ENCODE measurements around the gene RNF151. TPM values are rescaled to one million over a fixed set of nuclear protein-coding genes. Genes with fewer than 3 reads are reported as not detected.

RNF151 gene
- total and polyA plus RNA-seq, 2 of the 13 experiments (the other 11 are each of a cell fraction or from before 2014, with no cell fraction given): not detected

DNA sequence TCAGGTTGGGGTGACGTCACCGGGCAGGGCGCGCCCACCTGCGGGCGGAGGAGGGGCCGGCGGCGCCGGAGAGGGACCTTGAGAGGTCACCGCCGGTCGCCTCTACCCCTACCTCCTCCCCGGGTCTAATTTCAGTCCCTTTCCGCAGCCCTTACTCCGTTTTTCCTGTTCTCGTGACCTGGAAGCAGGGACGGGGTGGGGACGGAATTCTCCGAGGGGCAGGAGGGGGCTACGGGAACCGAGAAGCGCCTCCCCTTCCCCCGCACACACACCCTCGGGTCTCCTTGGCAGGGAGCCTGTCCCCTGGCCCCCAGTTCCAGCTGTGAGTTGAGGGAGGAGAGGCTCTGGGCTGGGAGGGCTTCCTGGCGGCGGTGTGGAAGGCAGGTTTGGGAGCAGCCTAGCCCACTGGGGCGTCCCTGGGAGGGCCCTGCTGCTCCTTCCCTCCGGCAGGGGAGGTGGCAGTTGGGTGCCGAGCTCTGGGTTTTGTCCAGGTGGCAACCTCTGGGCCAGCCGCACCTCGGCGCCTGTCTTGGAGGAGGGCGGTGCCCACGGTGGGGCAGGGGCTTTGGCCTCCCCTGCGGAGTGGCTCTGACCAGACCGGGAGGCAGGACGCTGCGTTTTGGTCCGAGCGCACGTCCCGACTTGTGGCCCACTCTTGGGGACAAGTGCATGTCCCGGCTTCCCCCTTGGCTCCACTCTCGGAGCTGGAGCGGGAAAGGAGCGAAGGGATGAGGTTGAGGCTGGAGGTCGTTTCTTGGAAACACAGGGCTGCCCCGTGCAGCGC lies 23.9 kb downstream of the RNF151 start (continued):
- TF ChIP-seq, protein P1, sequence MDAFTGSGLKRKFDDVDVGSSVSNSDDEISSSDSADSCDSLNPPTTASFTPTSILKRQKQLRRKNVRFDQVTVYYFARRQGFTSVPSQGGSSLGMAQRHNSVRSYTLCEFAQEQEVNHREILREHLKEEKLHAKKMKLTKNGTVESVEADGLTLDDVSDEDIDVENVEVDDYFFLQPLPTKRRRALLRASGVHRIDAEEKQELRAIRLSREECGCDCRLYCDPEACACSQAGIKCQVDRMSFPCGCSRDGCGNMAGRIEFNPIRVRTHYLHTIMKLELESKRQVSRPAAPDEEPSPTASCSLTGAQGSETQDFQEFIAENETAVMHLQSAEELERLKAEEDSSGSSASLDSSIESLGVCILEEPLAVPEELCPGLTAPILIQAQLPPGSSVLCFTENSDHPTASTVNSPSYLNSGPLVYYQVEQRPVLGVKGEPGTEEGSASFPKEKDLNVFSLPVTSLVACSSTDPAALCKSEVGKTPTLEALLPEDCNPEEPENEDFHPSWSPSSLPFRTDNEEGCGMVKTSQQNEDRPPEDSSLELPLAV (CRISPR knock-in tag; conservative IDR thresholded peaks at IDR 0.05; ENCODE audit: low read depth): no peak
- TF ChIP-seq NR2F2 (IDR thresholded peaks at IDR 0.05; ENCODE audit: borderline replicate concordance, low read depth) (no peak), MED13 (CRISPR knock-in tag; IDR thresholded peaks at IDR 0.05) (no peak), ZNF484 (CRISPR knock-in tag; IDR thresholded peaks at IDR 0.05; ENCODE audit: borderline replicate concordance, low read depth) (no peak), MTF2 (CRISPR knock-in tag; IDR thresholded peaks at IDR 0.05; ENCODE audit: borderline replicate concordance) (no peak; the same call in 1 of the 2 replicates), ZNF607 (CRISPR knock-in tag; IDR thresholded peaks at IDR 0.05; ENCODE audit: borderline replicate concordance) (no peak), AHR (CRISPR knock-in tag; IDR thresholded peaks at IDR 0.05) (no peak), ASH2L (IDR thresholded peaks at IDR 0.05; ENCODE audit: insufficient read length, low read depth, low read length) (no peak), REL (CRISPR knock-in tag; conservative IDR thresholded peaks at IDR 0.05) (no peak), PRMT3 (CRISPR knock-in tag; IDR thresholded peaks at IDR 0.05; ENCODE audit: borderline replicate concordance, low read depth) (no peak), TMF1 (CRISPR knock-in tag; IDR thresholded peaks at IDR 0.05; ENCODE audit: low read depth) (no peak), FOXJ3 (CRISPR knock-in tag; IDR thresholded peaks at IDR 0.05; ENCODE audit: borderline replicate concordance) (no peak), TEAD3 (CRISPR knock-in tag; optimal IDR thresholded peaks at IDR 0.05; ENCODE audit: borderline replicate concordance) (peak; percentile 16), KDM6A (CRISPR knock-in tag; IDR thresholded peaks at IDR 0.05; ENCODE audit: low read depth) (no peak), HNRNPLL (IDR thresholded peaks at IDR 0.05; ENCODE audit: low read depth, low read length, poor library complexity, severe bottlenecking) (peak; percentile 19)
- TF ChIP-seq, protein P2, sequence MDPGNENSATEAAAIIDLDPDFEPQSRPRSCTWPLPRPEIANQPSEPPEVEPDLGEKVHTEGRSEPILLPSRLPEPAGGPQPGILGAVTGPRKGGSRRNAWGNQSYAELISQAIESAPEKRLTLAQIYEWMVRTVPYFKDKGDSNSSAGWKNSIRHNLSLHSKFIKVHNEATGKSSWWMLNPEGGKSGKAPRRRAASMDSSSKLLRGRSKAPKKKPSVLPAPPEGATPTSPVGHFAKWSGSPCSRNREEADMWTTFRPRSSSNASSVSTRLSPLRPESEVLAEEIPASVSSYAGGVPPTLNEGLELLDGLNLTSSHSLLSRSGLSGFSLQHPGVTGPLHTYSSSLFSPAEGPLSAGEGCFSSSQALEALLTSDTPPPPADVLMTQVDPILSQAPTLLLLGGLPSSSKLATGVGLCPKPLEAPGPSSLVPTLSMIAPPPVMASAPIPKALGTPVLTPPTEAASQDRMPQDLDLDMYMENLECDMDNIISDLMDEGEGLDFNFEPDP (CRISPR knock-in tag; conservative IDR thresholded peaks at IDR 0.05): no peak
- TF ChIP-seq, protein P3, sequence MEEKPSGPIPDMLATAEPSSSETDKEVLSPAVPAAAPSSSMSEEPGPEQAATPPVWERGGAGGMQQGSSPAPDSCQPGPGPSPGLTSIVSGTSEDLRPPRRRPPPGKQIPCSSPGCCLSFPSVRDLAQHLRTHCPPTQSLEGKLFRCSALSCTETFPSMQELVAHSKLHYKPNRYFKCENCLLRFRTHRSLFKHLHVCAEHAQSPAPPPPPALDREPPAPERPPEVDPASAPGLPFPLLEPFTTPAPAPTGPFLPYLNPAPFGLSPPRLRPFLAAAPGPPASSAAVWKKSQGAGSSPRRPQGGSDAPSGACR (CRISPR knock-in tag; IDR thresholded peaks at IDR 0.05): no peak
- TF ChIP-seq, protein P4, sequence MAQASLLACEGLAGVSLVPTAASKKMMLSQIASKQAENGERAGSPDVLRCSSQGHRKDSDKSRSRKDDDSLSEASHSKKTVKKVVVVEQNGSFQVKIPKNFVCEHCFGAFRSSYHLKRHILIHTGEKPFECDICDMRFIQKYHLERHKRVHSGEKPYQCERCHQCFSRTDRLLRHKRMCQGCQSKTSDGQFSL (CRISPR knock-in tag; IDR thresholded peaks at IDR 0.05): no peak
- TF ChIP-seq, protein P5, sequence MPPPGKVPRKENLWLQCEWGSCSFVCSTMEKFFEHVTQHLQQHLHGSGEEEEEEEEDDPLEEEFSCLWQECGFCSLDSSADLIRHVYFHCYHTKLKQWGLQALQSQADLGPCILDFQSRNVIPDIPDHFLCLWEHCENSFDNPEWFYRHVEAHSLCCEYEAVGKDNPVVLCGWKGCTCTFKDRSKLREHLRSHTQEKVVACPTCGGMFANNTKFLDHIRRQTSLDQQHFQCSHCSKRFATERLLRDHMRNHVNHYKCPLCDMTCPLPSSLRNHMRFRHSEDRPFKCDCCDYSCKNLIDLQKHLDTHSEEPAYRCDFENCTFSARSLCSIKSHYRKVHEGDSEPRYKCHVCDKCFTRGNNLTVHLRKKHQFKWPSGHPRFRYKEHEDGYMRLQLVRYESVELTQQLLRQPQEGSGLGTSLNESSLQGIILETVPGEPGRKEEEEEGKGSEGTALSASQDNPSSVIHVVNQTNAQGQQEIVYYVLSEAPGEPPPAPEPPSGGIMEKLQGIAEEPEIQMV (CRISPR knock-in tag; IDR thresholded peaks at IDR 0.05; ENCODE audit: low read depth): no peak
- TF ChIP-seq, protein P6, sequence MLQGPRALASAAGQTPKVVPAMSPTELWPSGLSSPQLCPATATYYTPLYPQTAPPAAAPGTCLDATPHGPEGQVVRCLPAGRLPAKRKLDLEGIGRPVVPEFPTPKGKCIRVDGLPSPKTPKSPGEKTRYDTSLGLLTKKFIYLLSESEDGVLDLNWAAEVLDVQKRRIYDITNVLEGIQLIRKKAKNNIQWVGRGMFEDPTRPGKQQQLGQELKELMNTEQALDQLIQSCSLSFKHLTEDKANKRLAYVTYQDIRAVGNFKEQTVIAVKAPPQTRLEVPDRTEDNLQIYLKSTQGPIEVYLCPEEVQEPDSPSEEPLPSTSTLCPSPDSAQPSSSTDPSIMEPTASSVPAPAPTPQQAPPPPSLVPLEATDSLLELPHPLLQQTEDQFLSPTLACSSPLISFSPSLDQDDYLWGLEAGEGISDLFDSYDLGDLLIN (CRISPR knock-in tag; IDR thresholded peaks at IDR 0.05; ENCODE audit: borderline replicate concordance): no peak

All from HepG2 (cell line).